GM13976 (cell line): ENCODE measurements around the gene HSPA1A.
"Not testable (repeated sequence)": the region's sequence is repeated elsewhere in the genome, so short reads cannot be mapped to it uniquely, and the experiment has no call there.

Source experiments
- DNase-seq: peaks from one replicate; pipeline ENCODE4 v3.0.0; 2012; ENCODE audit warnings: low spot score
- in situ Hi-C: fragments of 300-500 bp; cut with MboI; formaldehyde crosslinking; loops from one replicate; pipeline ENCODE4 v1.12.0; 2022; ENCODE audit warnings: low sequenced_read_pairs, mixed read lengths, inconsistent platforms; ENCODE audit not compliant: unreplicated experiment
- TF ChIP-seq, protein P1 (sequence below): IDR thresholded peaks from 2 replicates; pipeline ENCODE4 v1.5.1; 2012; ENCODE audit warnings: borderline replicate concordance, mild to moderate bottlenecking; ENCODE audit not compliant: insufficient read depth; ENCODE audit errors: extremely low read depth, missing control alignments, control extremely low read depth

HSPA1A gene

DNA sequence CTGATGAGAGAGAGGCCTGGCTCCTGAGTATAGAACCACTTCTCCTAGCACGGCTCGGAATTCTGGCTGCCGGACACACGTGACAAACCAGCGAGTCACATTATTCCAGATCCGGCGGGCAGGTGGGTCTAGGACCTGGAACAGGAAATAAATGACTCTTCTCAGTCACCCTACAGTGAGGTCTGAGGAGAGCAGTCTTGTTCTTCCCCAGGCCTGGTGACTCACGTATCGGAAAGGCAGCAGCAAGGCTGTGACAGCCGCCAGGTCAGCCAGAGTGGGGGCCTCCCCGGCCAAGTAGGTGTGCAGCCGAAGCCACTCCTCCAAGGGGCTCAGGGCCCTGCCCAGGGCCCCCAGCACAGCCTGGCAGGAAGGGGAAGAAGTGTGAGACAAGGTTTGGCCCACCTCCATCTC lies 22.6 kb upstream of the HSPA1A start:
- in situ Hi-C loops, result no loop called here
- peak; percentile 33 for DNase-seq
- TF ChIP-seq, protein P1, sequence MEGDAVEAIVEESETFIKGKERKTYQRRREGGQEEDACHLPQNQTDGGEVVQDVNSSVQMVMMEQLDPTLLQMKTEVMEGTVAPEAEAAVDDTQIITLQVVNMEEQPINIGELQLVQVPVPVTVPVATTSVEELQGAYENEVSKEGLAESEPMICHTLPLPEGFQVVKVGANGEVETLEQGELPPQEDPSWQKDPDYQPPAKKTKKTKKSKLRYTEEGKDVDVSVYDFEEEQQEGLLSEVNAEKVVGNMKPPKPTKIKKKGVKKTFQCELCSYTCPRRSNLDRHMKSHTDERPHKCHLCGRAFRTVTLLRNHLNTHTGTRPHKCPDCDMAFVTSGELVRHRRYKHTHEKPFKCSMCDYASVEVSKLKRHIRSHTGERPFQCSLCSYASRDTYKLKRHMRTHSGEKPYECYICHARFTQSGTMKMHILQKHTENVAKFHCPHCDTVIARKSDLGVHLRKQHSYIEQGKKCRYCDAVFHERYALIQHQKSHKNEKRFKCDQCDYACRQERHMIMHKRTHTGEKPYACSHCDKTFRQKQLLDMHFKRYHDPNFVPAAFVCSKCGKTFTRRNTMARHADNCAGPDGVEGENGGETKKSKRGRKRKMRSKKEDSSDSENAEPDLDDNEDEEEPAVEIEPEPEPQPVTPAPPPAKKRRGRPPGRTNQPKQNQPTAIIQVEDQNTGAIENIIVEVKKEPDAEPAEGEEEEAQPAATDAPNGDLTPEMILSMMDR, result no peak

DNA sequence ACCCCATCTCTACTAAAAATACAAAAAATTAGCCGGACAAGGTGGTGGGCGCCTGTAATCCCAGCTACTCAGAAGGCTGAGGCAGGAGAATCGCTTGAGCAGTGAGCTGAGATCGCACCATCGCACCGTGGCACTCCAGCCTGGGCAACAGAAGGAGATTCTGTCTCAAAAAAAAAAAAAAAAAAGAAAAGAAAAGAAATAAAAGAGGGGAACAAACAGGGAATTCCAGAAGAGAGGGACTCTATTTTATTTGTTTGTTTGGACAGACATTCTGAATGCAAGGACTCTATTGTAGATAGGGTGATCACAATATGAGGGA lies 21.5 kb upstream of the HSPA1A start:
- DNase-seq, in situ Hi-C loops: not testable (repeated sequence)

DNA sequence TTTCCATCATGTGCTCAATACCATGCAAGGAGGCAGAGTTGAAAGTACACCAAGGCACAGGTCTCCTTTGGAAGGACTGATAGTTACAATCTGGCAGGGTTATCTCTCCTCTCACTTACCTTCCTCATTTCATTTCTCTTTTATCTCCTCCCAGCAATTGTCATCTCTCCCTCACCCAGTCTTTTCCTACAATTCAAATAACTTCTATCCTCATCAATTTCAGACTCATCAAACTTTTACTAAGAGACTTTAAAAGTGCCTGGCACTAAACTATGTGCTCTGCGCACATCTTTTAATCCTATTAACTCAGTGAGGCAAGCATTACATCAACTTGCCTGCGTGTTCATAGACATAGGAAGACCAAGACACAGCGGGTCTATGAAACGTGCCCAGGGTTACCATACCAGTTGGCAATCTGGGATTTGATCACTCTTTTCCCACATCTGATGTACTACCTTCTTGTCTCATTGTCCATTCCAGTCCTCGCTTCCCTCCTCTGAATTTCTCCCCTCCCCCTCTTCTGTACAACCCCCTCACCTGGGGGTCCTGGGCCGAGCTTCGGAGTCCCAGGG lies 21.0 kb upstream of the HSPA1A start:
- DNase-seq, result peak; percentile 38
- TF ChIP-seq, protein P1, result no peak
- in situ Hi-C loops, result no loop called here

DNA sequence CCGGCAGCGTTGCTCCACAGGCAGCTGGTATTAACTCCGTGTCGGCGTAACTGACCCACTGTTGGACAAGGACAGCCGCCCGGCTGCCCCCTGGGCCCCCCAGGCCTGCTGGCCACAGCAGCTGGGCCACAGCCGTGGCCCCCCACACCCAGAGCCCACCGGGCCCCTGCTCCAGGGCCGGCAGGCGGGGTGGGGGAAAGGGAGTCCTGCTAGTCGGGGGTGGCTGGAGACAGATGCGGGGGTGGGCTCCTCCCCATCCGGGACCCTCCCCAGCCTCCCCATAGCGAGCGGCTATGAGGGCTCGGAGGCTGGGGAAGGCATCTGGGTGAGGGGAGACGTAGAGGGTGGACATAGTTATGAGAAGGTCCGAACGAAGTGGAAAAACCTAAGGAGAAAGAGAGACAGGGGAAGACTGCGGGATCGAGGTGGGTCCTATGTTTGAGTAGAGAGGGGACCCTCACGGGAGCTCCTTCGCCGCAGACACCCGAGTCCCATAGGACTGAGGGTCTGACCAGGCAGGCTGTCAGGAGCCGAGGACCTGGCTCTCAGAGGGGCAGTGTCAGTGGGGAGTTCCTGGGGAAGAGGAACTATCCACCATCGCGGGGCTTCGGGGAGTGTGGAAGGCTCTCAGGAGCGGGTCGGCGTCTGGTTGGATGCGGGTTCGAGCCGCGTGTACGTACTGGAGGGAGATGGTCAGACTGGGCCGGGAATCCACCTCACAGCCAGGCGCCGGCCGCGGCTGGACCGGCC lies 20.3 kb upstream of the HSPA1A start:
- TF ChIP-seq, protein P1, result no peak
- DNase-seq, result peak; percentile 29
- in situ Hi-C loops, result no loop called here

DNA sequence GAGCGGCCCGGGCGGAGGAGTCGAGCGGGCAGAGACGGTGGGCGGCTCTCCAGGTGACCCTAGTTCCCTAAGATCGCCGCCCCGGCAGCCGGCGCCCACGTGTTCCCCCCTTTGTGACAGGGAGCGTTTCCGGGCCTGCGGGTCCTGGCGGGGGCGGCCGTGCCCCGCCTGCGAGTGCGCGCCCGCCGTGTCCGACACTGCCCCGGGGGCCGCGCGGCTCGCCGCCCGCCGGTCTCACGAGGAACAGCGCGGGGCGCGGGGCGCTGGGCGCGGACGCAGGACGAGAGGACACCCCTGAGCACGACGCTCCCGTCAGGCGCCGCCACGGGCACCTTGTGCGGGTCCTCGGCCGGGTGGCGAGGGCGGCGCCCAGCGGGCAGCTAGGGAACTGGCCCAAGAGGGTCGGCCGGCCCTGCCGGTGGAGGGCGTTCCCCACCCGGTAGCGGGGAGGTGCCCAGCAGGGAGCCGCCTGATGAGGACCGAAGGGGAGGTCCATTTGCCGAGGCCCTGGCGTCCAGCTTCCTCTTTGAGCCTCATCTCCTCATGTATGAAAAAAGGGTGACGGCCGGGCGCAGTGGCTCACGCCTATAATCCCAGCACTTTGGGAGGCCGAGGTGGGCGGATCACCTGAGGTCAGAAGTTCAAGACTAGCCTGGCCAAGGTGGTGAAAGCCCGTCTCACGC lies 19.6 kb upstream of the HSPA1A start, which contains the start of gene VARS1:
TSS of gene VARS1 (minus strand) at position 137 of the 683 bp plus-strand sequence. CDS start 535 bp downstream, outside the sequence.
- peak; percentile 98 for DNase-seq
- in situ Hi-C loops, result no loop called here
- TF ChIP-seq, protein P1, result peak; percentile 93

DNA sequence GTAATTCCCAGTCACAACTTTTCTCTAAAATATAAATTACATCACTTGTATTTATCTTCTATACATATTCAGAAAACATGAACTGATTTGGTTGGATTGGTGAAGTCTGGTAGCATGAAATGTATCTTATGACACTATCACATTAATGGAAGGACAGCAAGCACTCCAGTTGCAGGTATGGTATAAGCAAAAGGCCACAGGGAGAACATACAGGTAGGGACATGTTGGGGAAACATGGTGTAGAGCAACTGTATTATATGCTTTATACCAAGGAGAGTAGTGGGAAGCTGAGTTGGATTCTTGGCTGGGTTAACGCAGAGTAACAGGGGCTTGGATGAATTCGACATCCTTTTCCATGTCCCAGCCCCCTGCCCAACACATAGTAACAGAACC lies 18.4 kb upstream of the HSPA1A start:
- in situ Hi-C loops, result no loop called here
- TF ChIP-seq, protein P1, result no peak
- no peak for DNase-seq

DNA sequence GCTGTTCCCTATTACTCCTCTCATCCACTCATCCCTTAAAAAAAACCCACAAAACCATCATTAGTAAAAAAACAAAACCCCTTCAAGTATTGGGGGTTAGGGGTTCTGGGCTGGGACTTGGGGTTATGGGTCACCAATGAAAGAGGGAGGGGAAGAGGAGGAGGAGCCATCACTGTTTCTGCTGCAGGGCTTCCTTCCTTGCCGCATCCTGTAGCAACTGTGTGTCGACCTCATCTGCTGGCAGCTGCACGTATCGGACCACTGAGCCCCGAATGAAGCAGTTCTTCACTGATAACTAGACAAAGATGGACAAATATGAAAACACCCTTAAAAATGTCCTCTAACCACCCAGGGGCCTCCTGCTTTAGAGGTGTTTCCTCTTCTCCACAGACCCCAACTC lies 17.8 kb upstream of the HSPA1A start:
- no peak for DNase-seq
- TF ChIP-seq, protein P1, result no peak
- in situ Hi-C loops, result no loop called here
